ENCODE results near the gene BLTP3B. TPM values are rescaled to one million over a fixed set of nuclear protein-coding genes. Genes with fewer than 3 reads are reported as not detected.
"Not testable (repeated sequence)": the region's sequence is repeated elsewhere in the genome, so short reads cannot be mapped to it uniquely, and the experiment has no call there.

BLTP3B gene
- total RNA-seq, 1 donor: 55.7 TPM

DNA sequence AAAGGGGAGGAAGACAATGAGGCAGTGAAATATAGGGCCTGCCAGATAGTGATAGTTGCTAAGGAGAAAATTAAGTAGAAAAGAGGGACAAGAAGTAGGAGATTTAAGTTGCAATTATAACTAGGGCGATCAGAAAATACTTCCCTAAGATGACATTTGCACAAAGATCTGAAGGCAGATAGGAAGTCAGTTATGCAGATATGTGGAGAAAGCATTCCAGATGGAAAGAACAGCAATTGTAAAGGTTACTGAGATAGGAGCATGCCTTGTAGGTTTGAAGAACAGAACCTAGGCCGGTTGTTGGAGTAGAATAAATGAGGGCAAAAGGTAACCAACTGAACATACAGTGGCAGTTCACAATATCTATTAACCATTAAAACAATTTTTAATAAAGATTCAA, 36.6 kb upstream of the BLTP3B start:
- Histone ChIP-seq H3K79me2 (ENCODE audit: insufficient read depth, low read length) (no peaks in the 10 kb centered on the region), H3K4me1 (ENCODE audit: insufficient read depth, low read length) (no peaks in the 10 kb centered on the region), H3K27me3 (ENCODE audit: insufficient read depth, low read length) (no peaks in the 10 kb centered on the region), H3K27ac (ENCODE audit: low read depth, low read length) (no peak overlapping the region), H4K20me1 (ENCODE audit: insufficient read depth, low read length) (no peaks in the 10 kb centered on the region), H3K4me3 (ENCODE audit: insufficient read depth, low read length) (no peak overlapping the region), H3K9me3 (ENCODE audit: low read depth, low read length) (no peaks in the 10 kb centered on the region), H3K4me2 (ENCODE audit: insufficient read depth, low read length) (no peak overlapping the region), H3K36me3 (ENCODE audit: insufficient read depth, low read length) (no peaks in the 10 kb centered on the region), H2AFZ (ENCODE audit: low read length) (no peak overlapping the region)
- no peak for TF ChIP-seq CTCF (IDR thresholded peaks at IDR 0.05; ENCODE audit: extremely low read depth, low read depth, low read length)
- no peak for DNase-seq (ENCODE audit: insufficient read length, low spot score, missing footprints)

DNA sequence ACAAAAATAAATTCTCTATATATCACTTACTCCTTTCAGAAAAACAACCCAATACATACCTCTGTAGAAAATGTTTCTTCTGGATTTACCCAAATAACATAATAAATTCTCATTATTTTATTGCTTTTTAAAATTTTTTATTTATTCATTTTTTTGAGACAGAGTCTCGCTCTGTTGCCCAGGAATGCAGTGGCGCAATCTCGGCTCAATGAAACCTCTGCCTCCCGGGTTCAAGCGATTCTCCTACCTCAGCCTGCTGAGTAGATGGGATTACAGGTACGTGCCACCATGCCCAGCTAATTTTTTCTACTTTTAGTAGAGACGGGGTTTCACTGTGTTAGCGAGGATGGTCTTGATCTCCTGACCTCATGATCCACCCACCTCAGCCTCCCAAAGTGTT, 33.8 kb upstream of the BLTP3B start:
- not testable (repeated sequence) for H2AFZ ChIP-seq (ENCODE audit: low read length); DNase-seq (ENCODE audit: insufficient read length, low spot score, missing footprints); H3K4me3 ChIP-seq (ENCODE audit: insufficient read depth, low read length); H4K20me1 ChIP-seq (ENCODE audit: insufficient read depth, low read length); H3K79me2 ChIP-seq (ENCODE audit: insufficient read depth, low read length); H3K4me1 ChIP-seq (ENCODE audit: insufficient read depth, low read length); H3K36me3 ChIP-seq (ENCODE audit: insufficient read depth, low read length); H3K27me3 ChIP-seq (ENCODE audit: insufficient read depth, low read length); H3K9me3 ChIP-seq (ENCODE audit: low read depth, low read length); H3K27ac ChIP-seq (ENCODE audit: low read depth, low read length); H3K4me2 ChIP-seq (ENCODE audit: insufficient read depth, low read length)

GRCh38 chr12:100174495-100174894, 31.8 kb upstream of the BLTP3B start:
- Histone ChIP-seq H3K4me1 (ENCODE audit: insufficient read depth, low read length) (no peaks in the 10 kb centered on the region), H3K4me3 (ENCODE audit: insufficient read depth, low read length) (no peak overlapping the region), H3K36me3 (ENCODE audit: insufficient read depth, low read length) (no peaks in the 10 kb centered on the region), H3K4me2 (ENCODE audit: insufficient read depth, low read length) (no peak overlapping the region), H4K20me1 (ENCODE audit: insufficient read depth, low read length) (no peaks in the 10 kb centered on the region), H3K27me3 (ENCODE audit: insufficient read depth, low read length) (no peaks in the 10 kb centered on the region), H3K27ac (ENCODE audit: low read depth, low read length) (no peak overlapping the region), H2AFZ (ENCODE audit: low read length) (no peak overlapping the region), H3K9me3 (ENCODE audit: low read depth, low read length) (no peaks in the 10 kb centered on the region), H3K79me2 (ENCODE audit: insufficient read depth, low read length) (no peaks in the 10 kb centered on the region)
- no peak for DNase-seq (ENCODE audit: insufficient read length, low spot score, missing footprints)
- no peak for TF ChIP-seq CTCF (IDR thresholded peaks at IDR 0.05; ENCODE audit: extremely low read depth, low read depth, low read length)

GRCh38 chr12:100173111-100173510, 30.4 kb upstream of the BLTP3B start:
- no peaks in the 10 kb centered on the region for H3K79me2 ChIP-seq (ENCODE audit: insufficient read depth, low read length)

More at GRCh38 chr12:100173111-100173510, 30.4 kb upstream of the BLTP3B start:
- Histone ChIP-seq H3K4me1 (ENCODE audit: insufficient read depth, low read length) (no peaks in the 10 kb centered on the region), H3K27me3 (ENCODE audit: insufficient read depth, low read length) (no peaks in the 10 kb centered on the region), H3K36me3 (ENCODE audit: insufficient read depth, low read length) (no peaks in the 10 kb centered on the region), H4K20me1 (ENCODE audit: insufficient read depth, low read length) (no peaks in the 10 kb centered on the region), H3K9me3 (ENCODE audit: low read depth, low read length) (no peaks in the 10 kb centered on the region), H3K27ac (ENCODE audit: low read depth, low read length) (no peak overlapping the region), H3K4me3 (ENCODE audit: insufficient read depth, low read length) (no peak overlapping the region), H3K4me2 (ENCODE audit: insufficient read depth, low read length) (no peak overlapping the region), H2AFZ (ENCODE audit: low read length) (no peak overlapping the region)
- no peak for TF ChIP-seq CTCF (IDR thresholded peaks at IDR 0.05; ENCODE audit: extremely low read depth, low read depth, low read length)
- DNase-seq (ENCODE audit: insufficient read length, low spot score, missing footprints): no peak
